SK-N-MC (cell line): Measurements from ENCODE around the gene NXT2.

ENCODE experiments used
- EZH2 ChIP-seq: fragments of 200-600 bp; sonication (generic); IDR thresholded peaks from one replicate; pipeline ENCODE4 v1.6.1; 2017; ENCODE audit warnings: antibody characterized with exemption
- POLR2AphosphoS5 ChIP-seq: IDR thresholded peaks from 2 replicates; pipeline ENCODE4 v1.6.1; 2012; ENCODE audit warnings: mild to moderate bottlenecking, low read depth, low read length, borderline replicate concordance

- TF ChIP-seq EZH2 (no peak), POLR2AphosphoS5 (no peak)
Observed at GRCh38 chrX:109537324-109537665, 651 bp downstream of the NXT2 start.
